Measurements from ENCODE around the gene UQCC3. TPM values are rescaled to one million over a fixed set of nuclear protein-coding genes. Genes with fewer than 3 reads are reported as not detected.

Gene UQCC3
- total and polyA plus RNA-seq, 9 of the 15 experiments (the other 6 are each of a cell fraction or from before 2014, with no cell fraction given): 3.3 to 44.3 (median 8.0) TPM

DNA sequence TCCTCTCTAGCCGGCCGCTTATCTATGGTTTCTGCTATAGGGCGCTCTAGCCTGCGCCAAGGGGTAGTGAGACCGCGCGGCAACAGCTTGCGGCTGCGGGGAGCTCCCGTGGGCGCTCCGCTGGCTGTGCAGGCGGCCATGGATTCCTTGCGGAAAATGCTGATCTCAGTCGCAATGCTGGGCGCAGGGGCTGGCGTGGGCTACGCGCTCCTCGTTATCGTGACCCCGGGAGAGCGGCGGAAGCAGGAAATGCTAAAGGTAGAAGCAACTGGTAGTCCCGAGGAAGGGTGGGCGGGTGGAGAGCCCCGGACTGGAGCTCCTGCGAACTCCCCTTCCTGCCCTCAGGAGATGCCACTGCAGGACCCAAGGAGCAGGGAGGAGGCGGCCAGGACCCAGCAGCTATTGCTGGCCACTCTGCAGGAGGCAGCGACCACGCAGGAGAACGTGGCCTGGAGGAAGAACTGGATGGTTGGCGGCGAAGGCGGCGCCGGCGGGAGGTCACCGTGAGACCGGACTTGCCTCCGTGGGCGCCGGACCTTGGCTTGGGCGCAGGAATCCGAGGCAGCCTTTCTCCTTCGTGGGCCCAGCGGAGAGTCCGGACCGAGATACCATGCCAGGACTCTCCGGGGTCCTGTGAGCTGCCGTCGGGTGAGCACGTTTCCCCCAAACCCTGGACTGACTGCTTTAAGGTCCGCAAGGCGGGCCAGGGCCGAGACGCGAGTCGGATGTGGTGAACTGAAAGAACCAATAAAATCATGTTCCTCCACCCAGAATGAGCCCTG lies at the start of gene UQCC3, which contains the start of gene LBHD1 (continued):
- TF ChIP-seq DMBX1 (CRISPR knock-in tag; IDR thresholded peaks at IDR 0.05; ENCODE audit: borderline replicate concordance) (no peak), ZNF232 (CRISPR knock-in tag; IDR thresholded peaks at IDR 0.05) (no peak), ZKSCAN8 (CRISPR knock-in tag; IDR thresholded peaks at IDR 0.05) (no peak), ZNF12 (CRISPR knock-in tag; IDR thresholded peaks at IDR 0.05) (no peak), ZBTB5 (IDR thresholded peaks at IDR 0.05) (peak; percentile 79), ZNF740 (CRISPR knock-in tag; IDR thresholded peaks at IDR 0.05) (no peak), ZNF740 (tag; IDR thresholded peaks at IDR 0.05) (no peak), MBD2 (IDR thresholded peaks at IDR 0.05; ENCODE audit: borderline replicate concordance, low read depth) (peak; percentile 77; the same call in 1 of the 2 replicates), FOSL1 (tag; conservative IDR thresholded peaks at IDR 0.05) (no peak), TRIM24 (IDR thresholded peaks at IDR 0.05) (no peak), ZBTB43 (CRISPR knock-in tag; IDR thresholded peaks at IDR 0.05) (no peak), MCM3 (IDR thresholded peaks at IDR 0.05) (no peak), RBFOX2 (IDR thresholded peaks at IDR 0.05; ENCODE audit: low read depth, low read length) (peak; percentile 93), MCM5 (IDR thresholded peaks at IDR 0.05; ENCODE audit: low read depth) (no peak), SMARCB1 (IDR thresholded peaks at IDR 0.05; ENCODE audit: insufficient read length, low read depth) (no peak), ZNF24 (IDR thresholded peaks at IDR 0.05) (peak; percentile 89)
- TF ChIP-seq, protein P1, sequence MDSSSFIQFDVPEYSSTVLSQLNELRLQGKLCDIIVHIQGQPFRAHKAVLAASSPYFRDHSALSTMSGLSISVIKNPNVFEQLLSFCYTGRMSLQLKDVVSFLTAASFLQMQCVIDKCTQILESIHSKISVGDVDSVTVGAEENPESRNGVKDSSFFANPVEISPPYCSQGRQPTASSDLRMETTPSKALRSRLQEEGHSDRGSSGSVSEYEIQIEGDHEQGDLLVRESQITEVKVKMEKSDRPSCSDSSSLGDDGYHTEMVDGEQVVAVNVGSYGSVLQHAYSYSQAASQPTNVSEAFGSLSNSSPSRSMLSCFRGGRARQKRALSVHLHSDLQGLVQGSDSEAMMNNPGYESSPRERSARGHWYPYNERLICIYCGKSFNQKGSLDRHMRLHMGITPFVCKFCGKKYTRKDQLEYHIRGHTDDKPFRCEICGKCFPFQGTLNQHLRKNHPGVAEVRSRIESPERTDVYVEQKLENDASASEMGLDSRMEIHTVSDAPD (CRISPR knock-in tag; IDR thresholded peaks at IDR 0.05): no peak
- TF ChIP-seq, protein P2, sequence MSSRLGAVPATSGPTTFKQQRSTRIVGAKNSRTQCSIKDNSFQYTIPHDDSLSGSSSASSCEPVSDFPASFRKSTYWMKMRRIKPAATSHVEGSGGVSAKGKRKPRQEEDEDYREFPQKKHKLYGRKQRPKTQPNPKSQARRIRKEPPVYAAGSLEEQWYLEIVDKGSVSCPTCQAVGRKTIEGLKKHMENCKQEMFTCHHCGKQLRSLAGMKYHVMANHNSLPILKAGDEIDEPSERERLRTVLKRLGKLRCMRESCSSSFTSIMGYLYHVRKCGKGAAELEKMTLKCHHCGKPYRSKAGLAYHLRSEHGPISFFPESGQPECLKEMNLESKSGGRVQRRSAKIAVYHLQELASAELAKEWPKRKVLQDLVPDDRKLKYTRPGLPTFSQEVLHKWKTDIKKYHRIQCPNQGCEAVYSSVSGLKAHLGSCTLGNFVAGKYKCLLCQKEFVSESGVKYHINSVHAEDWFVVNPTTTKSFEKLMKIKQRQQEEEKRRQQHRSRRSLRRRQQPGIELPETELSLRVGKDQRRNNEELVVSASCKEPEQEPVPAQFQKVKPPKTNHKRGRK (tag; IDR thresholded peaks at IDR 0.05): no peak
